Colonic mucosa (tissue), 4 donors: ENCODE results near the gene GSN. TPM values are rescaled to one million over a fixed set of nuclear protein-coding genes. Genes with fewer than 3 reads are reported as not detected.

Experiments used
- DNase-seq: peaks from one replicate; pipeline ENCODE4 v3.0.0-alpha.2; 2020
- H3K27ac ChIP-seq: fragments of 200-600 bp; one replicate; pipeline ENCODE4 v1.8.0; 2021
- H3K27me3 ChIP-seq: fragments of 200-600 bp; one replicate; pipeline ENCODE4 v1.8.0; 2021
- H3K36me3 ChIP-seq: fragments of 200-600 bp; one replicate; pipeline ENCODE4 v1.8.0; 2021
- H3K4me1 ChIP-seq: fragments of 200-600 bp; one replicate; pipeline ENCODE4 v1.8.0; 2021; ENCODE audit warnings: mild to moderate bottlenecking
- H3K4me3 ChIP-seq: fragments of 200-600 bp; one replicate; pipeline ENCODE4 v1.8.0; 2021
- H3K9ac ChIP-seq, 2 donors: one replicate each; pipeline ENCODE4 v1.7.0; 2013; ENCODE audit warnings: control low read depth in 2 of 2, low read depth in 2 of 2, low read length in 2 of 2
- H3K9me3 ChIP-seq: fragments of 200-600 bp; one replicate; pipeline ENCODE4 v1.8.0; 2021
- intact Hi-C: fragments of 100-400 bp; cut with DNase I; formaldehyde crosslinking; loops from one replicate; pipeline ENCODE4 v1.14.1; 2022
- total RNA-seq, 2 donors: library from RNA; stranded (reverse); fragmentation: NEBNext Ultra II Directional in 1 of 2; extraction: Animal tissue kit (Norgen Biotek cat#: 25700) in 1 of 2; gene quantifications; one replicate each; pipeline ENCODE4 v1.2.1, GENCODE V29; 2021
- TF ChIP-seq, protein P1 (sequence below): fragments of 200-600 bp; IDR thresholded peaks from one replicate; pipeline ENCODE4 v1.8.0; 2022; ENCODE audit warnings: antibody characterized with exemption, mild to moderate bottlenecking
- donor health status: healthy.
- donor health status: DM: no; HTN: no; CAD: no.
- donor health status: DM: no; HTN: no; CAD: no.

Gene GSN
- total RNA-seq, 2 donors from 2014 or later: 413 to 553 TPM

DNA sequence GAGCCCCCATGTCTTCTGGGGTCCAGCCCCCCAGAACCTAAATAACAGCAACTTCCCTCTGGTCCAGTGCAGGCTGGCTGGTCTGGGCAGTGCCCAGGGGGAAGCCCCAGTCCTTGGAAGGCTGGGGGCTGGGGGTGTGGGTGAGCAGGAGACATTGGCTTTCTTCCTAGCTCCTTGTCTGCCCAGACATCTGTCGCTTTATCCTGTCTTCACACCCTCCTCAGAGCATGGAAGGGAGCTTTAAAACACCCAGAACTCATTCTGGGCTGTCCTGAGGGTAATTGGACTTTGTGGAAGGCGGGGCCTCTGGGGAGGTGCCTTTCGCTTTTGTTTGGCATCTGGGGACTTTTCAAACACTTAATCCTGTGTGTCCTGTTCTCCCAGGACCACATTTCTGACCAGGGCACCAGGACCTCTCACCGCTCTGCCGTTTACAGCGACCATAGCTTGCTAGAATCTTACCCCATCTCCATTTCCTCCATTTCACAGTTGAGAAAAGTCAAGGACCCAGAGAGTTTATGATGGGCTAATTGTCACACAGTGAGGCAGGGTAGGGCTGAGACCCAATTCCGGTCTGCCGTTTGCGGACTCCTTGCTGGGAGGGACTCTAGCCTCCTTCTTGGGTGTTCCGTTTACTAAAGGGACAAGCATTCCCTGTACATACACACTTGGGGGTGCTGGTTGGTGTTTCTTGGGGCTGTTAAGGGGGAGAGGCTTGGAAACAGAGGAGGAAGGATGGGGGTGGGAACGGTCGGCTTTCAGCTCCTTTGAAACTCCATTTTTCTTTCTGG lies 1.1 kb downstream of the GSN start:
- Histone ChIP-seq H3K9ac (peak overlapping the region; percentile 88 to 92), H3K9me3 (no peaks in the 10 kb centered on the region), H3K4me1 (peaks cover 5% of the 10 kb centered on the region), H3K27ac (peak overlapping the region; percentile 98), H3K36me3 (no peaks in the 10 kb centered on the region), H3K4me3 (peak overlapping the region; percentile 87), H3K27me3 (no peaks in the 10 kb centered on the region)
- TF ChIP-seq, protein P1, sequence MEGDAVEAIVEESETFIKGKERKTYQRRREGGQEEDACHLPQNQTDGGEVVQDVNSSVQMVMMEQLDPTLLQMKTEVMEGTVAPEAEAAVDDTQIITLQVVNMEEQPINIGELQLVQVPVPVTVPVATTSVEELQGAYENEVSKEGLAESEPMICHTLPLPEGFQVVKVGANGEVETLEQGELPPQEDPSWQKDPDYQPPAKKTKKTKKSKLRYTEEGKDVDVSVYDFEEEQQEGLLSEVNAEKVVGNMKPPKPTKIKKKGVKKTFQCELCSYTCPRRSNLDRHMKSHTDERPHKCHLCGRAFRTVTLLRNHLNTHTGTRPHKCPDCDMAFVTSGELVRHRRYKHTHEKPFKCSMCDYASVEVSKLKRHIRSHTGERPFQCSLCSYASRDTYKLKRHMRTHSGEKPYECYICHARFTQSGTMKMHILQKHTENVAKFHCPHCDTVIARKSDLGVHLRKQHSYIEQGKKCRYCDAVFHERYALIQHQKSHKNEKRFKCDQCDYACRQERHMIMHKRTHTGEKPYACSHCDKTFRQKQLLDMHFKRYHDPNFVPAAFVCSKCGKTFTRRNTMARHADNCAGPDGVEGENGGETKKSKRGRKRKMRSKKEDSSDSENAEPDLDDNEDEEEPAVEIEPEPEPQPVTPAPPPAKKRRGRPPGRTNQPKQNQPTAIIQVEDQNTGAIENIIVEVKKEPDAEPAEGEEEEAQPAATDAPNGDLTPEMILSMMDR: no peak
- intact Hi-C loops: no loop called here
- peak; percentile 83 for DNase-seq

DNA sequence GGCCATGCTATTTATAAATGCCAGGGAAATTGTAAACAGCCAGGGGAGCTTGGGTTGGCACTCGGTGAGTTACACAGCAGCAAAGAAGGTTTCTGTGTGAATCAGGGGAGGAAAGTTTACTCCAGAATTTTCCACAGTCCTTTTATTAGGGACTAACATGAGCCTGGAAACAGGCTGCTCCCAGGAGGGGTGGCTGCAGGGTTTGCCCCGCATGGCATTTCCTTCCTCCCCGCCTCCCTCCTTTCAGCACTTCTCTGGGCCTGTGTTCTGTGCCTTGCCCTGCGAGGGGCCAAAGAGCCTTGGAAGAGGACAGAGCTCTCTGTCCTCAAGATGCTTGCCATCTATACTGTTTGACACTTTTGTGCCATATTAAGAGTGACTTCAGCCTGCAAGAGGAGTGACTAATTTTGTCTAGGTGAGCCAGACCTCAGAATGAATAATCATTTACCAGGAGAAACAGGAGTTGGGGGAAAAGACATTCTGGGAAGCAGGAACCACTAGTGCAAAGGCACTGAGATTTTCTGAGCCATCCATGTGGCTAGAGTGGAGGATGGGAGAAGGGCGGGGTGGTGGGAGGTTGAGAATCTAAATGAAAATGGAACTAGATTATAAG lies 1.8 kb downstream of the GSN start:
- DNase-seq: peak; percentile 34
- H3K9ac ChIP-seq: peak overlapping the region; percentile 88 to 92
- peaks cover 5% of the 10 kb centered on the region for H3K4me1 ChIP-seq
- no peaks in the 10 kb centered on the region for H3K27me3 ChIP-seq
- TF ChIP-seq, protein P1: no peak
- no peaks in the 10 kb centered on the region for H3K9me3 ChIP-seq
- H3K27ac ChIP-seq: peak overlapping the region; percentile 98
- intact Hi-C loops: no loop called here
- H3K36me3 ChIP-seq: no peaks in the 10 kb centered on the region
- peak overlapping the region; percentile 87 for H3K4me3 ChIP-seq

DNA sequence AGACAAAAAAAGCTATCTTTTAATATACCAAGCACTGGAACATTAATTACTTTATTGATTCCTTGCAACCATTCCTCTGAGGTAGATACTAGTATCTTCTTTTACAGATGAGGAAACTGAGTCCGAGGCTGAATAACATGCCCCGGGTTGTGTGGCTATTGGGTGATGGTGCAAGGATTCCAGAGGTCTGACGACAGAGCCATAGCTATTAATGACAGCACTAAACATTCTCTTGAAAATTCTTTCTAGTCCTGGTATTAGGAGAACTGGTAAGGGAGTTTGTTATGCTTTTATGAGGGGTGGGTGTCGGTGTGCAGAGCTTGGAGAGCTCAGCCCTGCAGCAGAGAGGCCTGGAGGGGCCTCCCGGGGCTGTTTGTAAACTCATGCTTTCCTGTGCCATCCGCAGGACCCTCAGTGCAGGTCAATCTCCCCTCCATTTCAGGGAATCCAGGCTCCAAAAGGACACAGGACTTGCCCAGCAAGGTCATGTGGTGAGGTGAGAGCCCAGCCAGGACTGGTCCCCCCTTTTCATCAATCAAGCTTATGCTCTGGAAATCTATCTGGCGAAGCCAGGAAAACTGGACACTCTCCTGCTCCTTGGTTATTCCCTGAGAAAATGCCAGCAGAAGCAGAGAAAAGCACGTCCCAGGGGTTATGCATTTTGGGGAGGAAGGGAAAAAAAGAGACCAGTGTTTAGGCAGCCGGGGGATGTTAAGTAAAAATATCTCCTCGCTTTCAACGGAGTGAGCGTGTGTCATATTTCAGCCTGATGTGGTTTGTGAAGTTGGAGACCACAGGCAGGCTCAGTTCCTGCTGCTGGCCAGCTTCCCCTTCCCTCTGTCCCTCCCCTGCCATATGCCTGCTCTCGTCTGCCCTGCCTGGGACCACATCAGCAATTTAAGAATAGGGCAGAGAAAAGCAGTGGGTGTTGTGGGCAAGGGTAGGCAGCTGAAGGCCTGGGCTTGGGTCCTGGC lies 3.7 kb downstream of the GSN start:
- TF ChIP-seq, protein P1: no peak
- no peaks in the 10 kb centered on the region for H3K36me3 ChIP-seq
- peaks cover 5% of the 10 kb centered on the region for H3K4me1 ChIP-seq
- no peaks in the 10 kb centered on the region for H3K27me3 ChIP-seq
- intact Hi-C loops: no loop called here
- H3K9ac ChIP-seq: peak overlapping the region in 1 of 2 donors; percentile 49
- H3K4me3 ChIP-seq: no peak overlapping the region
- DNase-seq: no peak
- H3K9me3 ChIP-seq: no peaks in the 10 kb centered on the region
- H3K27ac ChIP-seq: peak overlapping the region; percentile 98

DNA sequence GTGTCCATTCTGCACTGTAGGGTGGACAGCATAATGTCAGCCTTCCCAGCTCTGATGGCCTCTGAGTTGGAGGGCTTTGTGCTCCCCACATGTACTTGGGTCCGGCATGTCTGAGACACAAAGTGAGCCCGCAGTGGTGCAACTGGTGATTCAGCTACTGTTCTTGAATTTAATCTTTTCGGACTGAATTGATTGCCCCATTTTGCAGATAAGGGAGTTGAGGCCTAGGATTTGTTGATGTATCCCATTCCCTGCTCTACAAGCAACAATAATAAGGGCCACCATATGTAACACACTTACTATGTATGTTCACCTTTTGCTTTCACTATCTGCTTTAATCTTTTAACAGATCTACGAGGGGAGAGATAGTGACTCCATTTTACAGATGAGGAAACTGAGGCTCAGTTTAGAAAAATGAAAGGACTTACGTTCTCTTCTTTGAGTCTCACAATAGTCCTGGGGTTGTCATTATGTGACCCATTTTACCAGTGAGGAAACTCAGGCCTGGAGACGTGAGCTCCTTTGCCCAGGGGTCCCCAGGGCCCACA lies 4.5 kb downstream of the GSN start:
- no peaks in the 10 kb centered on the region for H3K9me3 ChIP-seq
- no peak for DNase-seq
- H3K9ac ChIP-seq: peak overlapping the region in 1 of 2 donors; percentile 49
- no peak overlapping the region for H3K4me3 ChIP-seq
- intact Hi-C loops: no loop called here
- no peaks in the 10 kb centered on the region for H3K36me3 ChIP-seq
- H3K27ac ChIP-seq: peak overlapping the region; percentile 98
- H3K4me1 ChIP-seq: peaks cover 5% of the 10 kb centered on the region
- no peaks in the 10 kb centered on the region for H3K27me3 ChIP-seq
- TF ChIP-seq, protein P1: no peak
